AML-193 (cell line): ENCODE measurements around the gene YWHAG.
A peak's percentile ranks its signal among the peaks of the same experiment; 100 is the strongest.
"Not testable (repeated sequence)": the region's sequence is repeated elsewhere in the genome, so short reads cannot be mapped to it uniquely, and the experiment has no call there.

Experiments
- DNase-seq, 2 experiments: peaks; one replicate each; lab custom pipeline; 2025; lab: John Stamatoyannopoulos, UW

Gene YWHAG

DNA sequence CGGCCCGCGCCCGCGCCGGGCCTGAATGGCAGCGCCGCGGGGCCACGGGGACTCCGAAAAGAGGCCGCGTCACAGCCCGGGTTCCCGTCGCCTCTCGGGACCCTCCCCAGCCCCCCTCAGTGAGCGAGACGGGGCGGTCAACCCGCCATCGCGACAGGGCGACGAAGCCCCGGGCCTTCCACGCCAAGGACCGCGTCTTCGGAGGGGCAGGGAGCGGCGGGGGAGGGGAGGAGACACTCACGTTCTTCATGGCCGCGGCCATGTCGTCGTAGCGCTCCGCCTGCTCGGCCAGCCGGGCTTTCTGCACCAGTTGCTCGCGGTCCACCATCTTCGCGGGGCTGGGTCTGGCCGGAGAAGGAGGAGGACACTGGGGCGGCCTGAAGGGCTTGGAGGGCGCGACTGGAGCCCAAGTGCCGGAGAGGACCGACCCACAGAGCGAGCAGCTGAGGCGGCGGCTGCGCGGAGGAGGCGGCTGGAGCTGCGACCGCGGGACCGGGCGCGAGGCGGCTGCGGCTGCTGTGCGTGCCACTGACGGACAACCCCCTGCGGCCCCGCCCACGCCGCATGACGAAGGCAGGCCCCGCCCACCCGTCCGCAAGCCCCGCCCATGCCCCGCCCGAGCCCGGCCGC is at the start of gene YWHAG:
Gene YWHAG (minus strand): TSS at position 511 of the 630 bp plus-strand sequence. CDS start 183 bp downstream, at position 328.
- peak; percentile 74 to 84 for DNase-seq

DNA sequence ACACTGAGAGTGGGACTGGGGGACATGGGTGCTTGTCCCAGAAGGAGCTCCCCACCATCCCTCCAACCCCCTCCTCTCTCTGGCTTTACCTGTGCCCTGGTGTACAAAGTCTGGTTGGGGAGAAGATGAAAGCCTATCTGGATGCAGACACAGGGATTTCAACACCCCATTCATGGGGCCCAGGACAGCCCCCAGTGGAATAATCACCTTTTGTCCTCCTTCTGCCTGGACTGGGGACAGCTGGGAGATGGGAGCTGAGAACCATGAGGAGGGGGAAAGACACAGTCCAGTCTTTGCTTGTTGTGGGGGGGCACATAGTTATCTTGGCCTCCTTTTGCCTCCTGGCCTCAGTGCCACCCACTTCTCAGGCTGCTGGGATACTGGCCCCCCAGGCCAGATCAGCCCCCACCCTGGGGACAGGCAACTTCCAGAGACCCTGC is 49.4 kb upstream of the YWHAG start:
- no peak for DNase-seq

DNA sequence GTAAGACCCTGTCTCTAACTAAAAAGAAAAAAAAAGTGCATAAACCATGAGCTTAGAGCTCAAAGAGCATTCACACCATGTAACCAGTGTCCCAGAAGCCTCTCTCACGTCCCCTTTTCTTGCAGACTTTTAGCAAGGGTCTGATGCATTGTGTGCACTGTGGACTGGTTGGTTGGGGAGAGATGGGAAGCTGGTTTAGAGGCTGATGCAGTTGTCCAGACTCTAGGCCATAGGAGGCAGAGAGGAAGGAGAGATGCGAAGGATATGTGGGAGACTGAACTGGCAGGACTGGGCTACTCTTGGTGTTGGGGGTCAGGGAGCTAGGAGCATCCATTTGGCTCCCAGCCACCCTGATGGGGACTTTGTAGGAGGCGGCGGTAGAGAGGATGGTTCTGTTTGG is 48.9 kb upstream of the YWHAG start:
- no peak for DNase-seq

DNA sequence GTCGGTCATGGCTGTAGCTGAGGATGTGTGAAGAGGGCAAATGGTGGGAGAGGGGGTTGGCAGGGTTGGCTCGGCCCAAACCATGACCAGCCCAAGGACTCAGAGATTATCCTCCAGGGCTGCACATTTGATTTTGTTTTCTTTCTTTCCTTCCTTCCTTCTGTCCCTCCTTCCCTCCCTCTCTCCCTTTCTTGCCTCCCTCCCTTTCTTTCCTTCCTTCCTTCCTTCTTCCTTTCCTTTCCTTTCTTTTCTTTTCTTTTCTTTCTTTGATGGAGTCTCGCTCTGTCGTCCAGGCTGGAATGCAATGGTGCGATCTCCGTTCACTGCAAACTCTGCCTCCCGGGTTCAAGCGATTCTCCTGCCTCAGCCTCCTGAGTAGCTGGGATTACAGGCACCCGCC is 46.9 kb upstream of the YWHAG start:
- DNase-seq: no peak

DNA sequence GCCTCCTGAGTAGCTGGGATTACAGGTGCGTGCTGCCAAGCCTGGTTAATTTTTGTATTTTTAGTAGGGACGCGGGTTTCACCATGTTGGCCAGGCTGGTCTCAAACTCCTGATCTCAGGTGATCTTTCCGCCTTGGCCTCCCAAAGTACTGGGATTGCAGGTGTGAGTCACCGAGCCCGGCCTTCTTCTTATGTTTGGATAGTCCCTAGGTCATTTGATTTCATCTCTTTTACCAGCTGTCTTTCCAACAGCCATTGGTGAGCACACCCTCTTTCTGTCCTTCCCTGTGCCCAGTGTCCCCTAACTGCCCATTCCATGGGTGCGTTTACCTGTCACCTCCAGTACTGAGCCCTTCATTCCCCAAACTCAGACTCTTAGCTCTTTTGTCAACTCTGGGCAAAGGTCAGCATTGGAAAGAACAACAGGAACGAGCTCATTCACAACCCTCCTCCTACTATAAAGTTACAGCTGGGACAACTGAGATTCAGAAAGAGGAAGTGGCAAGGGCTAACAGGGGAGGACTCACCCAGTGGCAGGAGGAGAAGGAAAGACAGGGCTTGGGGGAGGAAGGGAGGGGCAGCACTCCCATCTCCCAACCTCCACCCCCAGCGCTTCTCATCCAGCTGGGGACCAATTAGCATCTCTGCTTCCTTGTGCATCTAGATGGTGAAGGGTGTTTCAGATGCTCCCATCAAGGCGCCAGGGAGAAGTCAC is 45.1 kb upstream of the YWHAG start:
- peak; percentile 73 to 76 for DNase-seq

DNA sequence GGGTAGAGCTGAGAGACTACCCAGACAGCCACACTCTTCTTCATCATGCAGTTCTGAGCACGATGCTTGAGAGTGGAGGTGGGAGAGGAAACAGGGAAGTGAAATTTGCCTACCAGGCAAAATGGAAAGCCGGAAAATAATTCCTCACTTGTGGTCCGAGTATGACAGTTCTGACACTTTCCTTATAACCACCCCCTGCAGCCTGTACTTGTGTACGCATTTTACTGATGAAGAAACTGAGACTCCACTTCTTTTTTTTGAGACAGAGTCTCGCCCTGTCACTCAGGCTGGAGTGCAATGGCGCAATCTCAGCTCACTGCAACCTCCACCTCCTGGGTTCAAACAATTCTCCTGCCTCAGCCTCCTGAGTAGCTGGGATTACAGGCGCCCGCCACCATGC is 44.3 kb upstream of the YWHAG start:
- DNase-seq: not testable (repeated sequence)

DNA sequence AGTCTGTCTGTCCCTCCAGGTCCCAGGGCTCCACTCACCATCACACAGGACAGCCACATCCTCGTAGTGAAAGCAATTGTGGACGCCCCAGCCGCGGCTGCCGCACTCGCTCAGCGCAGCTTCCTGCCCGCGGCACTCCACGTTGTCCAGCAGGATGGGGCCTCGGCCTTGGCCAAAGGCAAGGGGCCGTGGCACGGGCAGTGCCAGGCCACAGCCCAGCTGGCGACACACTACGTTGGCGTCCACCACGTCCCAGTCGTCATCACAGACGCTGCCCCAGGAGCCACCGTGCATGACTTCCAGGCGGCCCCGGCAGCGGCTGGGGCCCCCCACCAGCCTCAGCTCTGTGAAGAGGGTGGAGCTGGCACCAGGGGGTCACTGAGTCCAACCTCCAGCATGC is 41.5 kb upstream of the YWHAG start:
- no peak for DNase-seq

DNA sequence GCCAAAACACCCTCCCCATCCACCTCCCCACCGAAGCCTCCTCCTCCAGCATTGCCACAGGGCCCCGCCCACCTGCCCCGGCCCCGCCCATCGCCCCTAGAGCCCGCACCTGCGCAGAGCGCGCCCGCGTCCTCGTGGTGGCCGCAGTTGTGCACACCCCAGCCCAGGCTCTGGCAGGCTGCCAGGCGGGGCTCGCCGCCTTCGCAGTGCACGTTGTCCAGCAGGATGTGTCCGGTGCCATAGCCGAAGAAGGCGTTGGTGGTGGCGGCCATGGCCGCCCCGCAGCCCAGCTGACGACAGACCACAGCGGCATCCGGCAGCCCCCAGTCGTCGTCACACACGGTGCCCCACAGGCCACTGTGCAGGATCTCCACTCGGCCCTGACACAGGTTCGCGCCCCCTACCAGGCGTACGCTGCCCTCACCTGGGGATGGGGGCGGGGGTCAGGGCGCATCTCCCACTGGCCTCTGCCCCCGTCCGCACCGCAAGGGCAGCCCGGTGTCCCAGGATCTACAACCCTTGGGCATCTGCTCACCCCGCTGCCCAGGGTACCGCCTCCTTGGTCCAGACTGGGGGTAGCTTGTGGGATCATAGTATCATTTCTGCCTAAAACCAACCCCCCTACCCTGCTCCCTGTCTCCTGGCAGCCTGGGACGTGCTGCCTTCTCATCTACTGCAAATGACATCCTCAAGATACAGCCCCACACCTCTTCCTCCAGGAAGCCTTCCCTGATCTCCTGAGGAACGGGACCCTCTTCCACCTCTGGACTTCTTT is 38.8 kb upstream of the YWHAG start:
- no peak for DNase-seq

DNA sequence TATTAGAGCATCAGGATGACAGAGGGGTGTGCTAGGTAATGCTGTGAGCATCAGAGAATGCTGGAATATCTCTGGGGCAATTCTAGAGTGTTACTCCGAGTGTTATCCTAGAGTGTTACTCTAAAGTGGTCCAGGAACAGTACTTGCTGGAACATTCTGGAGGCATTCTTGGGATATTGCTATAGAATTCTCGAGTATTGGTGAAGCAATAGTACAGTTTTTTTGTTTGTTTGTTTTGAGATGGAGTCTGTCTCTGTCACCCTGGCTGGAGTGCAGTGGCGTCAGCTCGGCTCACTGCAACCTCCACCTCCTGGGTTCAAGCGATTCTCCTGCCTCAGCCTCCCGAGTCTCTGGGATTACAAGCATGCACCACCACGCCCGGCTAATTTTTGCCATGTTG is 38.1 kb upstream of the YWHAG start:
- no peak for DNase-seq

DNA sequence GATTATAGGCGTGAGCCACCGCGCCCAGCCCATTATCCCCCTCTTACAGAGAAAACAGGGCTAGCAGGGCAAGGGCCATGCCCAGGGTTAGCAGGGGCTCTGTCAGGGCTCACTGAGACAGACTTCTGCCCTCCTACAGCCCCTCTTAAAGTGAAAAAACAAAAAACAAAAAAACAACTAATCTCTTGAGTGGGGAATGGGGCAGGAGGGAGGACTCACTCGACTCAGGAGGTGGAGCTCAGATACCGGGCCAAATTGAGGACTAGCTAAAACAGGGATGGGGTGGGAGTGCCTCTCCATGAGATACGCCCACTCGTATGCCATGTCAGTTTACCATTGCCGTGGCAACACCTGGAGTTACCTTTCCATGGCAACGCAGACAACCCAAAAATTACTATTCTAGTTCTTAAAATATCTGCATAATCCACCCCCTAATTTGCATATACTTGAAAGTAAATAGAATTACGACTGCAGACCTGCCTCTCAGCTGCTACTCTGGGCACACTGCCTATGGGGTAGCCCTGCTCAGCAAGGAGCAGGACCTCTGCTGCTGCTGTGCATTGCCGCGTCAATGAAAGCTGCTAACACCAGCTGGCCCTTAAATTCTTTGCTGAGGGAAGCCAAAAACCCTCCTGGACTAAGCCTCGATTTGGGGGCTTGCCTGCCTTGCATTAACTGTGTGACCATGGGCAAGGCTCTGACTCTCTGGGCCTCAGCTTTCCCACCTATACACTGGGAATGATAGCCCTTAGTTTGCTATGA is 37.4 kb upstream of the YWHAG start:
- DNase-seq: no peak

DNA sequence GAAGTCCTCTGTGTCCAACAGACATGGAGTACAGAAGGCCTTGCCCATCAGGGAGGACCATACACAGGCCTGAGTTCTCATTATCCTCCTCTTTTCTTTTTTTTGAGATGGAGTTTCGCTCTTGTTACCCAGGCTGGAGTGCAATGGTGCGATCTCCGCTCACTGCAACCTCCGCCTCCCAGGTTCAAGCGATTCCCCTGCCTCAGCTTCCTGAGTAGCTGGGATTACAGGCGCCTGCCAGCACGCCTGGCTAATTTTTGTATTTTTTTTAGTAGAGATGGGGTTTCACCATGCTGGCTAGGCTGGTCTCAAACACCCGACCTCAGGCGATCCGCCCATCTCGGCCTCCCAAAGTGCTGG is 36.8 kb upstream of the YWHAG start:
- DNase-seq: not testable (repeated sequence)

DNA sequence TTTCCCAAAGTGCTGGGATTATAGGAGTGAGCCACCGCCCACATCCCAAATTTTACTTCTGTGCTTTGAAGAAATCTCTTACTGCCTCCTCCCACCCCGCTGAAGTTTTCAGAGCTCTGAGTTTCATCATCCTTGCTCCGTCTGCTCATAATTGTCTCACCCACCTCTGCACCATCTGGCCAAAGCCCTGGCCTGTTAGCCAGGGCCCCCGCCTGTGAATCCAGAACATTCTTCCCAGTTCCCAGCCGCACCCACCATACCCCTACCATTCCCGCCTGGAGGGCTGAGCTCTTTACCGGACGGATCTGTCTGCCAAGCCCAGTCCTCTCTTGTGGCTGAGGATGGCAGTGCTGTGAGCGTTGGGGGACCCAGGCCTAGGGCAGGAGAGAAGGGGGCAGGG is 36.2 kb upstream of the YWHAG start:
- DNase-seq: no peak

DNA sequence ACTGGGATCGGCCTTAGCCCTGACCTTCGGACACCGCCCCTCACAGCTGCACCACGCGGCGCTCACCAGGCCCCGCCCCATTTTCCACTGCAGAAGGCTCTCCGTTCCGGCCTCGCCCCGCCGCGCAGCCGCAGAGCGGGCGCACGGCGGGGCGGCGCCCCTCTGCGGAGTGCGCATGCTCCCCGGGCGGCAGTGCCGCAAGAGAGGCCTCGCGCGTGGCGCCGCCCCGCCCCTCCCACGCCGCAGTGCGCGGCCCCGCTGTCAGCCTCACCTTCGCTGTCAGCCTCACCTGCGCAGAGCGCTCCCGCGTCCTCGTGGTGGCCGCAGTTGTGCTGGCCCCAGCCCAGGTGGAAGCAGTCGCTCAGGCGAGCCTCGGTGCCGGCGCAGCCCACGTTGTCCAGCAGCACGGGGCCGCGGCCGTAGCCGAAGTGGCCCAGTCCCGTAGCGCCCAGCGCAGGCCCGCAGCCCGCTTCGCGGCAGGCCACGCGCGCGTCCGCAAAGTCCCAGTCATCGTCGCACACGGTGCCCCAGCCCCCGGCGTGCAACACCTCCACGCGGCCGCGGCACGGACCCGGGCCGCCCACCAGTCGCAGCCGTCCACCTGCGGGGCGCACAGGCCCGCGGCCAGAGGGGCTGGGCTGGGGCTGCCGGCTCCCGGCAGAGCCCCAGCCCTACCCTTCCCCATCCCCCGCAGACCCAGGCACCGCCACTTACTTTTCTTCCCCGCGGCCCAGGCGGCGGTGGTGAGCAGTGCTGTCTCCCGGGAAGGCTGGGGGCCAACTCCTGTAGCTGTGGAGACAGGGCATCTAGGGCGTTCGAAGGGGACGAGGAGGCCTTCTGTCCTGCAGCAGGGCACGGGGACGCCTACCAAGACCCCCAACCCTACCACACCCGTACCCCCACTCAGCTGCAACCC is 34.6 kb upstream of the YWHAG start:
- peak; percentile 86 to 90 for DNase-seq

DNA sequence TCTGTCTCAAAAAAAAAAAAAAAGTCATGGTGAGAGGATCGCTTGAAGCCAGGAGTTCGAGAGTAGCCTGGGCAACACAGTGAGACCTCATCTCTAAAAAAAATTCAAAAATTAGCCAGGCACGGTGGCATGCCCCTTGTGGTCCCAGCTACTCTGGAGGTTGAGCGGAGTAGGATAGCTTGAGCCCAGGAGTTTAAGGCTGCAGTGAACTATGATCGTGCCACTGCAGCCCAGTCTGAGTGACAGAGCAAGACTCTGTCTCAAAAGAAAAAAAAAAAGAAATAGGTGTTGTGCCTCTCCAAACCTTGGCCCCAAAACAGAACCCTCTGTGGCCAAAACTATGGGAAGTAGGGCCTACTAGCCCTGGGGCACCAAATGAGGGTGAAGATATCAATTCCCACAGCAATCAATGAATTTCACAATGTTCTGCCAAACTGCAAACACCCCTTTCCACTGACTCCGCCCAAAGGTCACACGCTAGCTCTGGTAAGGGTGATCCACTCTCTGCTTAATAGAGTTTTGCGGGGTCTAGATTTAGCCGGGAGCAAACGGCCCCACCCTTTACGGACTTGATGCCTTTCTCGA is 33.8 kb upstream of the YWHAG start:
- no peak for DNase-seq

DNA sequence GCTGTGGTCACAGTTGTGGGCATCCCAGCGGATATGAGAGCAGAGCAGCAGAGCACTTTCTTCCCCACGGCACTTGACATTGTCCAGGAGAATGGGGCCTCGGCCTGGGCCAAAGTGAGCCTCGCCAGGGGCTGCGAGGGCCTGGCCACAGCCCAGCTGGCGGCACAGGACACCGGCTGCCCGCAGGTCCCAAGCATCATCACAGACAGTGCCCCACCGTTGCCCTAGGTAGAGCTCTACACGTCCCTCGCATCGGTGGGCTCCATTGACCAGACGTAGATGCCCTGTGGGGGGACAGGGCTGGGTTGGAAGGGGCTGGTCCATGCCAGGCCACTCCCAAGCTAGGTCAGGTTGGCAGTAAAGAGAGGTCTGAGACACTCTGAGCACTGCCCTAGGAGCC is 31.3 kb upstream of the YWHAG start:
- no peak for DNase-seq

DNA sequence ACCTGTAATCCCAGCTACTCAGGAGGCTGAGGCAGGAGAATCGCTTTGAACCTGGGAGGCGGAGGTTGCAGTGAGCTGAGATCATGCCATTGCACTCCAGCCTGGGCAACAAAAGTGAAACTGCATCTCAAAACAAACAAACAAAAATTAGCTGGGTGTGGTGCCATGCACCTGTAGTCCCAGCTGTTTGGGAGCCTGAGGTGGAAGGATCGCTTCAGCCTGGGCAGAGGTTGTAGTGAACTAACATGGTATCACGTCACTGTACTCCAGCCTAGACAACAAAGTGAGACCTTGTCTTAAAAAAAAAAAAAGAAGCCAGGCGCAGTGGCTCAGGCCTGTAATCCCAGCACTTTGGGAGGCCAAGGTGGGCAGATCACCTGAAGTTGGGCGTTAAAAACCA is 29.0 kb upstream of the YWHAG start:
- not testable (repeated sequence) for DNase-seq

DNA sequence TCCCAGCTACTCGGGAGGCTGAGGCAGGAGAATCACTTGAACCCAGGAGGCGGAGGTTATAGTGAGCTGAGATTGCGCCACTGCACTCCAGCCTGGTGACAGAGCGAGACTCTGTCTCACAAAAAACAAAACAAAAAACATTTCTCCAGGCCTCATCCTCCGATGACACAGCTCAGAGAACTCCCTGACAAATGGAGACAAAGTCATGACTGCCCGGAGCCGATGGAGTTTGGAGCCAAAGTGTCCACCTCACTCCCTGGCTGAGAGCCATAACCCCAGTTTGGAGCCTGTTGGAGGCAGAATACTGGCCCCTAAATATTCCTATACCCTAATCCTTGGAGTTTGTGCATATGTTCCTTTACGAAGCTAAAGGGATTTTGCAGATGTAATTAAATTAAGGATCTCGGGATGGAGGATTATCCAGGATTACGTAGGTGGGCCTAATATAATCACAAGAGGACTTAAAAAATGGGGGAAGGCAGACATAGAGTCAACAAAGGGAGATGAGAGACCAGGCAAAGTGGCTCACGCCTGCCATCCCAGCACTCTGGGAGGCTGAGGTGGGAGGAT is 28.0 kb upstream of the YWHAG start:
- no peak for DNase-seq

DNA sequence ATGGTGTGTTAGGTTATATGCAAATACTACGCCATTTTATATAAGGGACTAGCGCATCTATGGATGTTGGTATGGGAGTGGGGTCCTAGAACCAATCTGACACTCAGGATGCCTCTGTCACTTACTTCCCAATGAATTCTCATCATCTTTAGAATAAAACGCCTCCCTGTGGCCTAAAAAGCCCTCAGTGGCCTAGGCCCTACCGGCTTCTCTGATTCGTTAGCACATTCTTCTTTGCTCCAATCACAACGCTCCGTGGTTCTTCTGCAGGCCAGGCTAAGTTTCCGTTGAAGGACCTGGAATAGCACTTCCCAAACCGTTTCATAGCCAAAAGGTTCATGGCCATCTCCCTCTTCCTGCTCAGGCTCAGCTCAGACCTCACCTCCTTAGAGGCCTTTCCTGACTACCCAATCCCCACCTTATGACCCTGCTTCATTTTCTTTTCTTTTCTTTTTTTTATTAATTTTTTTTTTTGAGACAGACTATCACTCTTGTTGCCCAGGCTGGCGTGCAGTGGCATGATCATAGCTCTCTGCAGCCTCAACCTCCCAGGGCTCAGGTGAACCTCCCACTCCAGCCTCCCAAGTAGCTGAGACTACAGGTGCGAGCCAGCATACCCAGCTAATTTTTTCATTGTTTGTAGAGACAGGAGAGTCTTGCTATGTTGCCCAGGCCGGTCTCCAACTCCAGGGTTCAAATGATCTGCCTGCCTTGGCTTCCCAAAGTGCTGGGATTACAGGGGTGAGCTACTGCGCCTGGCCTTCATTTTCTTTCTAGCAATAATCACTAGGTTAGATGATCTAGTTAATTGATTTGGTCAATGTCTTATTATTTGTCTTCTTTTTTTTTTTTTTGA is 24.5 kb upstream of the YWHAG start:
- DNase-seq: no peak

DNA sequence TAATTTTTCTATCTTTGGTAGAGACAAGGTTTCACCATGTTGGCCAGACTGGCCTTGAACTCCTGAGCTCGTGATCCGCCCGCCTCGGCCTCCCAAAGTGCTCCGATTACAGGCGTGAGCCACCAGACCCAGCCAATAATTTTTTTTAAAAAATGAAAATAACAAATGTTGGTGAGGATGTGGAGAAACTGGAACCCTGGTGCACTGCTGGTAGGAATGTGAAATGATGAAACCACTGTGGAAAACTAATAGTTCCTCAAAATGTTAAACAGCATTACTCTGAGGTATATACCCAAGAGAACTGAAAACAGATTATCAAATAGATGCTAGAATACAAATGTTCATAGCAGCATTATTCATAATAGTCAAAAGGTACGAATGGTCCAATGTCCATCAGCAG is 23.0 kb upstream of the YWHAG start:
- peak in 1 of 2 experiments; percentile 28 for DNase-seq

DNA sequence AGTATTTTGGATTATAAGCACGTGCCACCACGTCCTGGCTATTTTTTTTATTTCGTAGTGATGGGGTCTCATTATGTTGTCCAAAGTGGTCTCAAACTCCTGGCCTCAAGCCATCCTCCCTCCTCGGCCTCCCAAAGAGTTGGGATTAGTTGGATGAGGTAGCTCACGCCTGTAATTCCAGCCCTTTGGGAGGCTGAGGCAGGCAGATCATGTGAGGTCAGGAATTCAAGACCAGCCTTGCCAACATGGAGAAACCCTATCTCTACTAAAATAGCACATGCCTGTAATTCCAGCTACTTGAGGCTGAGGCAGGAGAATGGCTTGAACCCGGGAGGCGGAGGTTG is 21.8 kb upstream of the YWHAG start:
- no peak for DNase-seq
